B cell (primary cell): ENCODE results near the gene ERBB3.

Source experiments
- EZH2 ChIP-seq: IDR thresholded peaks from 2 replicates; pipeline ENCODE4 v1.6.1; 2012; ENCODE audit warnings: borderline replicate concordance, low read depth, mild to moderate bottlenecking, moderate library complexity, low read length; ENCODE audit not compliant: insufficient read depth, poor library complexity, severe bottlenecking
- TF ChIP-seq, protein P1 (sequence below): fragments of 200-600 bp; IDR thresholded peaks from one replicate; pipeline ENCODE4 v1.8.0; 2022; ENCODE audit warnings: antibody characterized with exemption, mild to moderate bottlenecking

DNA sequence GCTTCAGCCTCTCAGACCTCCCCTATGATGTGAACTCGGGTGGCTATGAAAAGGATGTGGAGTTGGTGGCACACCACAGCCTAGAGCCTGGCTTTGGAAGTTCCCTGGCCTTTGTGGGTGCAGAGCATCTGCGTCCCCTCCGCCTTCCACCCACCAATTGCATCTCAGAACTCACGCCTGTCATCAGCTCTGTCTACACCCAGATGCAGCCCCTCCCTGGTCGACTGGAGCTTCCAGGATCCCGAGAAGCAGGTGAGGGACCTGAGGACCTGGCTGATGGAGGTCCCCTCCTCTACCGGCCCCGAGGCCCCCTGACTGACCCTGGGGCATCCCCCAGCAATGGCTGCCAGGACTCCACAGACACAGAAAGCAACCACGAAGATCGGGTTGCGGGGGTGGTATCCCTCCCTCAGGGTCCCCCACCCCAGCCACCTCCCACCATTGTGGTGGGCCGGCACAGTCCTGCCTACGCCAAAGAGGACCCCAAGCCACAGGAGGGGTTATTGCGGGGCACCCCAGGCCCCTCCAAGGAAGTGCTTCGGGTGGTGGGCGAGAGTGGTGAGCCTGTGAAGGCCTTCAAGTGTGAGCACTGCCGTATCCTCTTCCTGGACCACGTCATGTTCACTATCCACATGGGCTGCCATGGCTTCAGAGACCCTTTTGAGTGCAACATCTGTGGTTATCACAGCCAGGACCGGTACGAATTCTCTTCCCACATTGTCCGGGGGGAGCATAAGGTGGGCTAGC, 45.2 kb upstream of the ERBB3 start:
- no peak for TF ChIP-seq EZH2
- TF ChIP-seq, protein P1, sequence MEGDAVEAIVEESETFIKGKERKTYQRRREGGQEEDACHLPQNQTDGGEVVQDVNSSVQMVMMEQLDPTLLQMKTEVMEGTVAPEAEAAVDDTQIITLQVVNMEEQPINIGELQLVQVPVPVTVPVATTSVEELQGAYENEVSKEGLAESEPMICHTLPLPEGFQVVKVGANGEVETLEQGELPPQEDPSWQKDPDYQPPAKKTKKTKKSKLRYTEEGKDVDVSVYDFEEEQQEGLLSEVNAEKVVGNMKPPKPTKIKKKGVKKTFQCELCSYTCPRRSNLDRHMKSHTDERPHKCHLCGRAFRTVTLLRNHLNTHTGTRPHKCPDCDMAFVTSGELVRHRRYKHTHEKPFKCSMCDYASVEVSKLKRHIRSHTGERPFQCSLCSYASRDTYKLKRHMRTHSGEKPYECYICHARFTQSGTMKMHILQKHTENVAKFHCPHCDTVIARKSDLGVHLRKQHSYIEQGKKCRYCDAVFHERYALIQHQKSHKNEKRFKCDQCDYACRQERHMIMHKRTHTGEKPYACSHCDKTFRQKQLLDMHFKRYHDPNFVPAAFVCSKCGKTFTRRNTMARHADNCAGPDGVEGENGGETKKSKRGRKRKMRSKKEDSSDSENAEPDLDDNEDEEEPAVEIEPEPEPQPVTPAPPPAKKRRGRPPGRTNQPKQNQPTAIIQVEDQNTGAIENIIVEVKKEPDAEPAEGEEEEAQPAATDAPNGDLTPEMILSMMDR: no peak
